ENCODE results near the gene PHF2.

The PHF2 gene

GRCh38 chr9:93634311-93635185 is 58.2 kb downstream of the PHF2 start:
- DNase-seq: no peak

- no peak for DNase-seq
Observed at GRCh38 chr9:93635186-93636107, 59.1 kb downstream of the PHF2 start.

GRCh38 chr9:93636172-93636661 is 59.8 kb downstream of the PHF2 start:
- DNase-seq: no peak

GRCh38 chr9:93636667-93637066 is 60.3 kb downstream of the PHF2 start:
- no peak for DNase-seq

GRCh38 chr9:93637886-93638285 is 61.5 kb downstream of the PHF2 start:
- no peak for DNase-seq

- DNase-seq: no peak
Observed at GRCh38 chr9:93640027-93640426, 63.6 kb downstream of the PHF2 start.

- no peak for DNase-seq
Observed at GRCh38 chr9:93642961-93643360, 66.6 kb downstream of the PHF2 start.

GRCh38 chr9:93644397-93645088 is 68.2 kb downstream of the PHF2 start:
- no peak for DNase-seq

GRCh38 chr9:93645149-93645889 is 68.9 kb downstream of the PHF2 start:
- DNase-seq: no peak

- no peak for DNase-seq
Observed at GRCh38 chr9:93645921-93646639, 69.7 kb downstream of the PHF2 start.

GRCh38 chr9:93646640-93647178 is 70.3 kb downstream of the PHF2 start:
- DNase-seq: no peak

- DNase-seq: no peak
Observed at GRCh38 chr9:93648181-93648580, 71.8 kb downstream of the PHF2 start.

- no peak for DNase-seq
Observed at GRCh38 chr9:93648836-93649235, 72.5 kb downstream of the PHF2 start.

GRCh38 chr9:93649610-93650261 is 73.4 kb downstream of the PHF2 start:
- no peak for DNase-seq

GRCh38 chr9:93650448-93650847 is 74.1 kb downstream of the PHF2 start:
- DNase-seq: no peak

GRCh38 chr9:93651521-93651950 is 75.2 kb downstream of the PHF2 start:
- DNase-seq: no peak

- no peak for DNase-seq
Observed at GRCh38 chr9:93652604-93653592, 76.5 kb downstream of the PHF2 start.

- no peak for DNase-seq
Observed at GRCh38 chr9:93653760-93654159, 77.4 kb downstream of the PHF2 start.

- no peak for DNase-seq
Observed at GRCh38 chr9:93654351-93654961, 78.1 kb downstream of the PHF2 start.

Measured in bone marrow (tissue), 2 donors.